ENCODE results near the gene CFAP20DC. TPM values are rescaled to one million over a fixed set of nuclear protein-coding genes. Genes with fewer than 3 reads are reported as not detected.
"Not testable (repeated sequence)": the region's sequence is repeated elsewhere in the genome, so short reads cannot be mapped to it uniquely, and the experiment has no call there.

The CFAP20DC gene
- total RNA-seq, 1 experiment from 2014 or later = 2.9 TPM

GRCh38 chr3:58973796-58974195 is 76.0 kb downstream of the CFAP20DC start:
- ChIA-PET CTCF (no interaction called here), POLR2A (no interaction called here), RAD21 (ENCODE audit: low non-redundant PET in 1 of 2, low total read pairs in 2 of 2, uncharacterized antibody in 2 of 2, unreplicated experiment in 2 of 2) (no interaction called here)
- Histone ChIP-seq H3K9me3 (ENCODE audit: control insufficient read depth in 1 of 2, insufficient read depth in 1 of 2, low read depth in 1 of 2, low read length in 2 of 2) (no peaks in the 10 kb centered on the region), H3K4me2 (ENCODE audit: low read length) (no peak overlapping the region), H3K4me3 (replicated peaks in 1 of 2; ENCODE audit: low read depth in 1 of 2, low read length in 2 of 2) (no peak overlapping the region), H3K9me2 (ENCODE audit: insufficient read depth) (no peaks in the 10 kb centered on the region), H2AFZ (ENCODE audit: low read depth, low read length, poor library complexity, severe bottlenecking) (no peak overlapping the region), H3K4me1 (ENCODE audit: control insufficient read depth in 1 of 2, insufficient read depth in 2 of 2, low read length in 2 of 2) (no peaks in the 10 kb centered on the region), H3K27ac (ENCODE audit: low read depth, low read length) (no peak overlapping the region), H3K36me3 (ENCODE audit: control insufficient read depth in 1 of 2, insufficient read depth in 2 of 2, low read length in 2 of 2) (no peaks in the 10 kb centered on the region), H3K9ac (ENCODE audit: low read length) (no peak overlapping the region), H3K27me3 (ENCODE audit: insufficient read depth, low read length) (no peaks in the 10 kb centered on the region), H3K79me2 (ENCODE audit: insufficient read depth, low read length) (no peaks in the 10 kb centered on the region), H4K20me1 (ENCODE audit: insufficient read depth) (no peaks in the 10 kb centered on the region)
- BruUV-seq (replicated peaks) = no TSS peak
- DNase-seq (ENCODE audit: low read depth, low spot score) (no peak), ATAC-seq (no peak)
- TF ChIP-seq, protein P1, sequence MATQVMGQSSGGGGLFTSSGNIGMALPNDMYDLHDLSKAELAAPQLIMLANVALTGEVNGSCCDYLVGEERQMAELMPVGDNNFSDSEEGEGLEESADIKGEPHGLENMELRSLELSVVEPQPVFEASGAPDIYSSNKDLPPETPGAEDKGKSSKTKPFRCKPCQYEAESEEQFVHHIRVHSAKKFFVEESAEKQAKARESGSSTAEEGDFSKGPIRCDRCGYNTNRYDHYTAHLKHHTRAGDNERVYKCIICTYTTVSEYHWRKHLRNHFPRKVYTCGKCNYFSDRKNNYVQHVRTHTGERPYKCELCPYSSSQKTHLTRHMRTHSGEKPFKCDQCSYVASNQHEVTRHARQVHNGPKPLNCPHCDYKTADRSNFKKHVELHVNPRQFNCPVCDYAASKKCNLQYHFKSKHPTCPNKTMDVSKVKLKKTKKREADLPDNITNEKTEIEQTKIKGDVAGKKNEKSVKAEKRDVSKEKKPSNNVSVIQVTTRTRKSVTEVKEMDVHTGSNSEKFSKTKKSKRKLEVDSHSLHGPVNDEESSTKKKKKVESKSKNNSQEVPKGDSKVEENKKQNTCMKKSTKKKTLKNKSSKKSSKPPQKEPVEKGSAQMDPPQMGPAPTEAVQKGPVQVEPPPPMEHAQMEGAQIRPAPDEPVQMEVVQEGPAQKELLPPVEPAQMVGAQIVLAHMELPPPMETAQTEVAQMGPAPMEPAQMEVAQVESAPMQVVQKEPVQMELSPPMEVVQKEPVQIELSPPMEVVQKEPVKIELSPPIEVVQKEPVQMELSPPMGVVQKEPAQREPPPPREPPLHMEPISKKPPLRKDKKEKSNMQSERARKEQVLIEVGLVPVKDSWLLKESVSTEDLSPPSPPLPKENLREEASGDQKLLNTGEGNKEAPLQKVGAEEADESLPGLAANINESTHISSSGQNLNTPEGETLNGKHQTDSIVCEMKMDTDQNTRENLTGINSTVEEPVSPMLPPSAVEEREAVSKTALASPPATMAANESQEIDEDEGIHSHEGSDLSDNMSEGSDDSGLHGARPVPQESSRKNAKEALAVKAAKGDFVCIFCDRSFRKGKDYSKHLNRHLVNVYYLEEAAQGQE (IDR thresholded peaks at IDR 0.05; ENCODE audit: low read depth) = no peak
- TF ChIP-seq POLR2A (IDR thresholded peaks at IDR 0.05; ENCODE audit: borderline replicate concordance, extremely low read depth, insufficient read depth, insufficient read length) = no peak
- intact Hi-C loops (cut with micrococcal nuclease) = no loop called here

DNA sequence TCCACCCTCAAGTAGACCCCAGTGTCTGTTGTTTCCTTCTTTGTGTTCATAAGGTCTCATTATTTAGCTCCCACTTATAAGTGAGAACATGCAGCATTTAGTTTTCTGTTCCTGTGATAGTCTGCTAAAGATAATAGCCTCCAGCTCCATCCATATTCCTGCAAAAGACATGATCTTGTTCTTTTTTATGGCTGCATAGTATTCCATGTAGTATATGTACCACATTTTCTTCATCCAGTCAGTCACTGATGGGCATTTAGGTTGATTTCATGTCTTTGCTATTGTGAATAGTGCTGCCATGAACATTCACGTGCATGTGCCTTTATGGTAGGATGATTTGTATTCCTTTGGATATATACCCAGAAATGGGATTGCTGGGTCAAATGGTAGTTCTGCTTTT is 82.0 kb downstream of the CFAP20DC start:
- H3K4me2 ChIP-seq (ENCODE audit: low read length); intact Hi-C loops (cut with micrococcal nuclease); RAD21 ChIA-PET (ENCODE audit: low non-redundant PET in 1 of 2, low total read pairs in 2 of 2, uncharacterized antibody in 2 of 2, unreplicated experiment in 2 of 2); H4K20me1 ChIP-seq (ENCODE audit: insufficient read depth); H3K4me3 ChIP-seq (replicated peaks in 1 of 2; ENCODE audit: low read depth in 1 of 2, low read length in 2 of 2); H2AFZ ChIP-seq (ENCODE audit: low read depth, low read length, poor library complexity, severe bottlenecking); POLR2A ChIA-PET; H3K9me2 ChIP-seq (ENCODE audit: insufficient read depth); ATAC-seq; H3K27ac ChIP-seq (ENCODE audit: low read depth, low read length); CTCF ChIA-PET; H3K79me2 ChIP-seq (ENCODE audit: insufficient read depth, low read length); H3K36me3 ChIP-seq (ENCODE audit: control insufficient read depth in 1 of 2, insufficient read depth in 2 of 2, low read length in 2 of 2); BruUV-seq (replicated peaks); H3K27me3 ChIP-seq (ENCODE audit: insufficient read depth, low read length); DNase-seq (ENCODE audit: low read depth, low spot score); H3K4me1 ChIP-seq (ENCODE audit: control insufficient read depth in 1 of 2, insufficient read depth in 2 of 2, low read length in 2 of 2); H3K9me3 ChIP-seq (ENCODE audit: control insufficient read depth in 1 of 2, insufficient read depth in 1 of 2, low read depth in 1 of 2, low read length in 2 of 2); H3K9ac ChIP-seq (ENCODE audit: low read length): not testable (repeated sequence)

Data from HCT116 (cell line).